Coronary artery (tissue), 2 donors: ENCODE measurements around the gene GRIP1.

Source experiments
- DNase-seq: peaks from one replicate; pipeline ENCODE4 v3.0.0-alpha.2; 2017; ENCODE audit warnings: low spot score
- H3K27ac ChIP-seq, 2 donors: fragments of 200-600 bp; sonication (generic); one replicate each; pipeline ENCODE4 v1.5.1; 2016 to 2019
- H3K4me3 ChIP-seq: fragments of 200-600 bp; sonication (generic); 2 replicates; pipeline ENCODE4 v1.5.1; 2016; ENCODE audit warnings: mild to moderate bottlenecking, moderate library complexity
- CTCF ChIP-seq: fragments of 200-600 bp; sonication (generic); IDR thresholded peaks from one replicate; pipeline ENCODE4 v1.5.1; 2019; ENCODE audit warnings: antibody characterized with exemption

Gene GRIP1

GRCh38 chr12:66590275-66590985, 88.4 kb downstream of the GRIP1 start:
- no peak for TF ChIP-seq CTCF
- DNase-seq: no peak
- no peak overlapping the region for H3K4me3 ChIP-seq
- H3K27ac ChIP-seq: no peak overlapping the region

- Histone ChIP-seq H3K4me3 (no peak overlapping the region), H3K27ac (no peak overlapping the region)
- no peak for DNase-seq
- TF ChIP-seq CTCF: no peak
Measured at GRCh38 chr12:66589095-66589494, 89.8 kb downstream of the GRIP1 start.

- DNase-seq: no peak
- no peak for TF ChIP-seq CTCF
- Histone ChIP-seq H3K4me3 (no peak overlapping the region), H3K27ac (no peak overlapping the region)
Measured at GRCh38 chr12:66587912-66588311, 91.0 kb downstream of the GRIP1 start.

- Histone ChIP-seq H3K27ac (no peak overlapping the region), H3K4me3 (no peak overlapping the region)
- TF ChIP-seq CTCF: no peak
- no peak for DNase-seq
Measured at GRCh38 chr12:66584673-66585072, 94.2 kb downstream of the GRIP1 start.

GRCh38 chr12:66573605-66574004, 105.3 kb downstream of the GRIP1 start:
- DNase-seq: no peak
- TF ChIP-seq CTCF: no peak
- H3K27ac ChIP-seq: no peak overlapping the region
- H3K4me3 ChIP-seq: no peak overlapping the region

GRCh38 chr12:66572845-66573244, 106.0 kb downstream of the GRIP1 start:
- no peak for DNase-seq
- no peak for TF ChIP-seq CTCF
- no peak overlapping the region for H3K27ac ChIP-seq
- no peak overlapping the region for H3K4me3 ChIP-seq

GRCh38 chr12:66571361-66571915, 107.4 kb downstream of the GRIP1 start:
- no peak for TF ChIP-seq CTCF
- Histone ChIP-seq H3K27ac (no peak overlapping the region), H3K4me3 (no peak overlapping the region)
- no peak for DNase-seq
